GM19455 (cell line): Measurements from ENCODE around the gene FBXW2.
"Not testable (repeated sequence)": the region's sequence is repeated elsewhere in the genome, so short reads cannot be mapped to it uniquely, and the experiment has no call there.

Experiments used
- ATAC-seq: cut with Tn5 transposase; IDR thresholded peaks from one replicate; pipeline ENCODE4 v1.9.1; 2021; ENCODE audit not compliant: unreplicated experiment

The FBXW2 gene

GRCh38 chr9:120792898-120793765 lies at the start of gene FBXW2:
TSS of gene FBXW2 (minus strand) at chr9:120793416. CDS start at chr9:120788258, 5,158 bp downstream.
- peak; percentile 94 for ATAC-seq

- ATAC-seq, result no peak
Observed at GRCh38 chr9:120841930-120842684, 48.9 kb upstream of the FBXW2 start.

- no peak for ATAC-seq
Observed at GRCh38 chr9:120839146-120839545, 45.9 kb upstream of the FBXW2 start.

- ATAC-seq, result no peak
Observed at GRCh38 chr9:120837921-120838320, 44.7 kb upstream of the FBXW2 start.

GRCh38 chr9:120833325-120833724 lies 40.1 kb upstream of the FBXW2 start:
- no peak for ATAC-seq

- no peak for ATAC-seq
Observed at GRCh38 chr9:120832807-120833206, 39.6 kb upstream of the FBXW2 start.

GRCh38 chr9:120830865-120831264 lies 37.6 kb upstream of the FBXW2 start:
- ATAC-seq, result no peak

- ATAC-seq, result no peak
Observed at GRCh38 chr9:120830151-120830550, 36.9 kb upstream of the FBXW2 start.

GRCh38 chr9:120829650-120830049 lies 36.4 kb upstream of the FBXW2 start:
- no peak for ATAC-seq

- ATAC-seq, result no peak
Observed at GRCh38 chr9:120820095-120820494, 26.9 kb upstream of the FBXW2 start.

- no peak for ATAC-seq
Observed at GRCh38 chr9:120818595-120818994, 25.4 kb upstream of the FBXW2 start.

- no peak for ATAC-seq
Observed at GRCh38 chr9:120815075-120815474, 21.9 kb upstream of the FBXW2 start.

- ATAC-seq, result no peak
Observed at GRCh38 chr9:120808931-120809330, 15.7 kb upstream of the FBXW2 start.

- ATAC-seq, result no peak
Observed at GRCh38 chr9:120807607-120808379, 14.6 kb upstream of the FBXW2 start.

- not testable (repeated sequence) for ATAC-seq
Observed at GRCh38 chr9:120804784-120805363, 11.7 kb upstream of the FBXW2 start.

- no peak for ATAC-seq
Observed at GRCh38 chr9:120801441-120801840, 8.2 kb upstream of the FBXW2 start.

- no peak for ATAC-seq
Observed at GRCh38 chr9:120791161-120791560, 2.1 kb downstream of the FBXW2 start.

- ATAC-seq, result no peak
Observed at GRCh38 chr9:120787933-120788332, 5.3 kb downstream of the FBXW2 start.

- ATAC-seq, result no peak
Observed at GRCh38 chr9:120783602-120784047, 9.6 kb downstream of the FBXW2 start.

GRCh38 chr9:120781236-120781635 lies 12.0 kb downstream of the FBXW2 start:
- no peak for ATAC-seq

GRCh38 chr9:120780367-120780766 lies 12.8 kb downstream of the FBXW2 start:
- no peak for ATAC-seq
